ENCODE results near the gene TSPAN31.

Gene TSPAN31

GRCh38 chr12:57723630-57723962 lies 21.2 kb upstream of the TSPAN31 start:
- Histone ChIP-seq H3K4me3 (ENCODE audit: low read depth, low read length) (no peak overlapping the region), H3K4me1 (ENCODE audit: control insufficient read depth, insufficient read depth, low read length) (no peaks in the 10 kb centered on the region), H3K36me3 (ENCODE audit: control insufficient read depth in 2 of 2, insufficient read depth in 1 of 2, low read length in 2 of 2) (peaks cover 3 to 33% of the 10 kb centered on the region in 2 experiments; a peak in 2 of 3 replicates), H3K27ac (ENCODE audit: extremely low read depth, low read depth, low read length) (no peak overlapping the region), H3K9me3 (ENCODE audit: control insufficient read depth, insufficient read depth, low read depth, low read length) (no peaks in the 10 kb centered on the region)
- CTCF ChIA-PET: interaction anchor here (2.4 to 4.6 kb wide), 2 partner anchors 12 to 30 kb away, joined by 6 to 55 read pairs; partner anchors contain the start of gene OS9
- POLR2A ChIA-PET: interaction anchor here (2.0 to 2.3 kb wide), 2 partner anchors 12 to 21 kb away, joined by 6 to 7 read pairs; partner anchors contain the start of gene TSPAN31
- no peak for TF ChIP-seq ZNF585B (tag by site-specific recombination; IDR thresholded peaks at IDR 0.05)
- no peak for TF ChIP-seq HOXA7 (CRISPR knock-in tag; IDR thresholded peaks at IDR 0.05; ENCODE audit: borderline replicate concordance)
- TF ChIP-seq ZNF529 (tag by site-specific recombination; IDR thresholded peaks at IDR 0.05; ENCODE audit: insufficient replicate concordance): no peak
- TF ChIP-seq GLI2 (tag by site-specific recombination; IDR thresholded peaks at IDR 0.05; ENCODE audit: borderline replicate concordance, low read depth): no peak
- TF ChIP-seq ZNF660 (tag by site-specific recombination; IDR thresholded peaks at IDR 0.05): no peak

GRCh38 chr12:57724003-57724935 lies 20.6 kb upstream of the TSPAN31 start:
- Histone ChIP-seq H3K9me3 (ENCODE audit: control insufficient read depth, insufficient read depth, low read depth, low read length) (no peaks in the 10 kb centered on the region), H3K36me3 (ENCODE audit: control insufficient read depth in 2 of 2, insufficient read depth in 1 of 2, low read length in 2 of 2) (peaks cover 3 to 26% of the 10 kb centered on the region in 2 experiments; a peak in 2 of 3 replicates), H3K27ac (ENCODE audit: extremely low read depth, low read depth, low read length) (no peak overlapping the region), H3K4me1 (ENCODE audit: control insufficient read depth, insufficient read depth, low read length) (no peaks in the 10 kb centered on the region), H3K4me3 (ENCODE audit: low read depth, low read length) (no peak overlapping the region)
- no peak for TF ChIP-seq ZBTB49 (tag by site-specific recombination; IDR thresholded peaks at IDR 0.05; ENCODE audit: low read depth)
- no peak for TF ChIP-seq ZBTB21 (tag by site-specific recombination; IDR thresholded peaks at IDR 0.05)
- TF ChIP-seq ZNF398 (tag by site-specific recombination; IDR thresholded peaks at IDR 0.05): no peak
- TF ChIP-seq PRDM4 (tag by site-specific recombination; IDR thresholded peaks at IDR 0.05): no peak
- POLR2A ChIA-PET: interaction anchor here (2.3 kb wide), 1 partner anchor 12 kb away, joined by 6 read pairs; no protein-coding TSS in a partner anchor
- CTCF ChIA-PET: interaction anchor here (0.7 to 4.6 kb wide), 6 partner anchors 12 to 59 kb away, joined by 3 to 55 read pairs (median 5); partner anchors contain the start of genes OS9 and TSPAN31

GRCh38 chr12:57724936-57725740 lies 19.7 kb upstream of the TSPAN31 start:
- H3K4me1 ChIP-seq (ENCODE audit: control insufficient read depth, insufficient read depth, low read length): no peaks in the 10 kb centered on the region
- H3K9me3 ChIP-seq (ENCODE audit: control insufficient read depth, insufficient read depth, low read depth, low read length): no peaks in the 10 kb centered on the region
- peaks cover 3 to 18% of the 10 kb centered on the region in 2 experiments; a peak in 2 of 3 replicates for H3K36me3 ChIP-seq (ENCODE audit: control insufficient read depth in 2 of 2, insufficient read depth in 1 of 2, low read length in 2 of 2)
- CTCF ChIA-PET: interaction anchor here (0.7 to 4.6 kb wide), 17 partner anchors 9 to 1034 kb away, joined by 3 to 55 read pairs (median 6); partner anchors contain the start of genes ARHGEF25, OS9, TSFM and TSPAN31
- POLR2A ChIA-PET: interaction anchor here (1.0 to 2.3 kb wide), 5 partner anchors 10 to 114 kb away, joined by 3 to 15 read pairs (median 6); partner anchors contain the start of genes ARHGEF25, EEF1AKMT3, METTL1 and TSPAN31
- H3K4me3 ChIP-seq (ENCODE audit: low read depth, low read length): no peak overlapping the region
- no peak overlapping the region for H3K27ac ChIP-seq (ENCODE audit: extremely low read depth, low read depth, low read length)
- no peak for TF ChIP-seq ZNF488 (tag by site-specific recombination; IDR thresholded peaks at IDR 0.05)
- no peak for TF ChIP-seq ZNF704 (tag by site-specific recombination; IDR thresholded peaks at IDR 0.05)
- TF ChIP-seq ZNF26 (tag by site-specific recombination; IDR thresholded peaks at IDR 0.05): no peak
- no peak for TF ChIP-seq ZNF362 (tag by site-specific recombination; IDR thresholded peaks at IDR 0.05)
